Measurements from ENCODE around the gene GPATCH8. TPM values are rescaled to one million over a fixed set of nuclear protein-coding genes. Genes with fewer than 3 reads are reported as not detected.

GPATCH8 gene
- total RNA-seq, 1 experiment from 2014 or later, result 33.8 TPM

DNA sequence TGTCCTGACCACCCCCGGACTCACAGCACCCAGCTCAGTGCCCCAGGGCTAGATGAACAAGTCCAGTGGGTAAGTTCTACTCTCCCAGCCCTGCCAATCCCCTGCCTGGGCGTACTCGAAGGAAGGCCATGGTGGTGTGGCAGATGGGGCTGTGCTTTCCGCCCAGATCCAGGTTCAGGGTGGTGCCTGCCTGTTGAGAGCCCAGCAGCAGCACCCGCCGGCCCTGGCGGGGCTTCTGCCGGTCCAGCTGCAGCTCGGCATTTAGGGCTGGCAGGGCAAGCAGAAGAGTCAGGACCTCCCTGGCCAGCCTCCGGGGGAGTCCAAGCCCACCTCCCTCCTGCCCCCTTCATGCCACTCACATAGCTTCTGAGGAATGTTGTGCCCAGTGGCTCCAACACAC, 123.3 kb downstream of the GPATCH8 start:
- BruUV-seq (replicated peaks), result no TSS peak
- DNase-seq (ENCODE audit: low spot score), result no peak
- ChIA-PET POLR2A (ENCODE audit: low non-redundant PET) (no interaction called here), CTCF (no interaction called here)
- Histone ChIP-seq H3K4me1 (ENCODE audit: insufficient read depth, low read length, poor library complexity, severe bottlenecking) (no peaks in the 10 kb centered on the region), H3K4me3 (ENCODE audit: low read depth, low read length, poor library complexity, severe bottlenecking) (no peak overlapping the region), H3K36me3 (ENCODE audit: insufficient read depth, low read length, poor library complexity, severe bottlenecking) (no peaks in the 10 kb centered on the region), H3K27ac (ENCODE audit: low read depth, low read length, poor library complexity, severe bottlenecking) (no peak overlapping the region), H3K9me3 (ENCODE audit: low read depth, low read length, poor library complexity, severe bottlenecking) (no peaks in the 10 kb centered on the region), H3K27me3 (replicated peaks; ENCODE audit: insufficient read depth, low read depth, low read length, poor library complexity) (no peaks in the 10 kb centered on the region)
- TF ChIP-seq EZH2 (IDR thresholded peaks at IDR 0.05; ENCODE audit: borderline replicate concordance, low read depth, low read length, poor library complexity, severe bottlenecking), result no peak
- TF ChIP-seq, protein P1, sequence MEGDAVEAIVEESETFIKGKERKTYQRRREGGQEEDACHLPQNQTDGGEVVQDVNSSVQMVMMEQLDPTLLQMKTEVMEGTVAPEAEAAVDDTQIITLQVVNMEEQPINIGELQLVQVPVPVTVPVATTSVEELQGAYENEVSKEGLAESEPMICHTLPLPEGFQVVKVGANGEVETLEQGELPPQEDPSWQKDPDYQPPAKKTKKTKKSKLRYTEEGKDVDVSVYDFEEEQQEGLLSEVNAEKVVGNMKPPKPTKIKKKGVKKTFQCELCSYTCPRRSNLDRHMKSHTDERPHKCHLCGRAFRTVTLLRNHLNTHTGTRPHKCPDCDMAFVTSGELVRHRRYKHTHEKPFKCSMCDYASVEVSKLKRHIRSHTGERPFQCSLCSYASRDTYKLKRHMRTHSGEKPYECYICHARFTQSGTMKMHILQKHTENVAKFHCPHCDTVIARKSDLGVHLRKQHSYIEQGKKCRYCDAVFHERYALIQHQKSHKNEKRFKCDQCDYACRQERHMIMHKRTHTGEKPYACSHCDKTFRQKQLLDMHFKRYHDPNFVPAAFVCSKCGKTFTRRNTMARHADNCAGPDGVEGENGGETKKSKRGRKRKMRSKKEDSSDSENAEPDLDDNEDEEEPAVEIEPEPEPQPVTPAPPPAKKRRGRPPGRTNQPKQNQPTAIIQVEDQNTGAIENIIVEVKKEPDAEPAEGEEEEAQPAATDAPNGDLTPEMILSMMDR (conservative IDR thresholded peaks at IDR 0.05; ENCODE audit: low read depth, low read length), result no peak
- intact Hi-C loops (cut with micrococcal nuclease; ENCODE audit: unreplicated experiment), result no loop called here

DNA sequence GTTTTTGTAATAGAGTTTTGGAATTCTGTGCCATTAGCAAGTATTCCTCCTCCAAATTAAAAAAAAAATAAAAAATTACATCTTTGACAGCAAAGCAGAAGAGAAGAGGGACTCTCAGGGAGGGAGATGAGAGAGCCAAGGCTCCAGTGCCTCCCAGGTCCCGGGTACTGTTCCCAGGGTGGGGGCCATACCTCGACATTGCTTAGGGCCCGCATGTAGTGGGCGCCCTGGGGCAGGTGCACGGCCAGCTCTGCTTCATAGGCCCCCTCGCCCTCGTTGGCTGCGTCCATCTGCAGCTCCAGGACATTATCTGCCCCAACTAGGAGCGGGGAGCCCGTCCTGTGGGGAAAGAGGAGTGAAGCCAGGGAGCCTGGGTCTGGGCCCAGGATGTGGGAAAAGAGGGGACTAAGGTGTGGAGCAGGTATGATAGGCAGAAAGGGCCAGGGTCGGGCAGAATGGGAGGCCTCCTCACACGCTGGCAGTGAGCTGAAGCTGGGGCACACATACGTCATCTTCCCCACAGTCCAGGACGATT, 125.0 kb downstream of the GPATCH8 start:
- intact Hi-C loops (cut with micrococcal nuclease; ENCODE audit: unreplicated experiment), result no loop called here
- Histone ChIP-seq H3K9me3 (ENCODE audit: low read depth, low read length, poor library complexity, severe bottlenecking) (no peaks in the 10 kb centered on the region), H3K27me3 (replicated peaks; ENCODE audit: insufficient read depth, low read depth, low read length, poor library complexity) (no peaks in the 10 kb centered on the region), H3K4me3 (ENCODE audit: low read depth, low read length, poor library complexity, severe bottlenecking) (no peak overlapping the region), H3K4me1 (ENCODE audit: insufficient read depth, low read length, poor library complexity, severe bottlenecking) (no peaks in the 10 kb centered on the region), H3K36me3 (ENCODE audit: insufficient read depth, low read length, poor library complexity, severe bottlenecking) (no peaks in the 10 kb centered on the region), H3K27ac (ENCODE audit: low read depth, low read length, poor library complexity, severe bottlenecking) (no peak overlapping the region)
- ChIA-PET POLR2A (ENCODE audit: low non-redundant PET) (no interaction called here), CTCF (no interaction called here)
- no TSS peak for BruUV-seq (replicated peaks)
- TF ChIP-seq EZH2 (IDR thresholded peaks at IDR 0.05; ENCODE audit: borderline replicate concordance, low read depth, low read length, poor library complexity, severe bottlenecking), result no peak
- TF ChIP-seq, protein P1 (conservative IDR thresholded peaks at IDR 0.05; ENCODE audit: low read depth, low read length), result no peak
- DNase-seq (ENCODE audit: low spot score), result no peak

DNA sequence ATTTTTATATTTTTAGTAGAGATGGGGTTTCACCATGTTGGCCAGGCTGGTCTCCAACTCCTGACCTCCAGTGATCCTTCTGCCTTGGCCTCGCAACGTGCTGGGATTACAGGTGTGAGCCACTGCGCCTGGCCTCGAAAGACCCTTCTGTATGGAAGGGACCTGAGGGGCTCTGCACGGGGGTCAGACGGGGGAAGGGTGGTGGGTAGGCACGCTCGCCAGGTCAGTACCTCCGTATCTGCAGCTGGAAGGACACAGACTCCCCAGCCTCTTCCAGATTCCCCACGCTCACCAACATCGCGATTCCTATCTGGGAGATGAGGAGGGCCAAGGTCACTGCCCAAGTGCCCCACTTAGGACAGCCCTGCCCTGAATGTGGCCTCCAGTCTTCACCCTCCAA, 126.4 kb downstream of the GPATCH8 start:
- intact Hi-C loops (cut with micrococcal nuclease; ENCODE audit: unreplicated experiment), result no loop called here
- DNase-seq (ENCODE audit: low spot score), result no peak
- no peaks in the 10 kb centered on the region for H3K9me3 ChIP-seq (ENCODE audit: low read depth, low read length, poor library complexity, severe bottlenecking)
- no peaks in the 10 kb centered on the region for H3K36me3 ChIP-seq (ENCODE audit: insufficient read depth, low read length, poor library complexity, severe bottlenecking)
- no TSS peak for BruUV-seq (replicated peaks)
- CTCF ChIA-PET, result no interaction called here
- POLR2A ChIA-PET (ENCODE audit: low non-redundant PET), result no interaction called here
- no peak overlapping the region for H3K4me3 ChIP-seq (ENCODE audit: low read depth, low read length, poor library complexity, severe bottlenecking)
- TF ChIP-seq, protein P1 (conservative IDR thresholded peaks at IDR 0.05; ENCODE audit: low read depth, low read length), result no peak
- no peak for TF ChIP-seq EZH2 (IDR thresholded peaks at IDR 0.05; ENCODE audit: borderline replicate concordance, low read depth, low read length, poor library complexity, severe bottlenecking)
- H3K27me3 ChIP-seq (replicated peaks; ENCODE audit: insufficient read depth, low read depth, low read length, poor library complexity), result no peaks in the 10 kb centered on the region
- H3K27ac ChIP-seq (ENCODE audit: low read depth, low read length, poor library complexity, severe bottlenecking), result no peak overlapping the region
- H3K4me1 ChIP-seq (ENCODE audit: insufficient read depth, low read length, poor library complexity, severe bottlenecking), result no peaks in the 10 kb centered on the region
